Heart right ventricle (tissue), 16 donors: ENCODE data around the gene CD300H. TPM values are rescaled to one million over a fixed set of nuclear protein-coding genes. Genes with fewer than 3 reads are reported as not detected.

ENCODE experiments used
- ATAC-seq, 8 donors: fragments of 200-7000 bp; cut with Tn5 transposase; one replicate each; pipeline ENCODE4 v1.9.1; 2020; ENCODE audit warnings: mild to moderate bottlenecking in 8 of 8, moderate library complexity in 8 of 8, moderate number of reproducible peaks in 1 of 8
- DNase-seq, 2 donors: peaks; one replicate each; pipeline ENCODE4 v3.0.0-alpha.2; 2020
- H3K27ac ChIP-seq, 10 donors: fragments of 200-600 bp; sonication (generic) in 2 of 10; one replicate each; pipeline versions ENCODE4 v1.5.0 to v1.8.0; 2020 to 2022; ENCODE audit warnings: mild to moderate bottlenecking in 3 of 10
- H3K27me3 ChIP-seq, 7 donors: fragments of 200-600 bp; one replicate each; pipeline ENCODE4 v1.8.0; 2021 to 2022; ENCODE audit warnings: mild to moderate bottlenecking in 2 of 7
- H3K36me3 ChIP-seq, 9 donors: fragments of 200-600 bp; sonication (generic) in 1 of 9; one replicate each; pipeline versions ENCODE4 v1.5.0 to v1.8.0; 2020 to 2022; ENCODE audit warnings: mild to moderate bottlenecking in 2 of 9
- H3K4me1 ChIP-seq, 9 donors: fragments of 200-600 bp; sonication (generic) in 1 of 9; one replicate each; pipeline versions ENCODE4 v1.5.0 to v1.8.0; 2020 to 2022; ENCODE audit warnings: mild to moderate bottlenecking in 4 of 9
- H3K4me3 ChIP-seq, 10 donors: fragments of 200-600 bp; sonication (generic) in 2 of 10; one replicate each; pipeline versions ENCODE4 v1.5.0 to v1.8.0; 2020 to 2022; ENCODE audit warnings: mild to moderate bottlenecking in 7 of 10, moderate library complexity in 2 of 10
- H3K9me3 ChIP-seq, 11 donors: fragments of 200-600 bp in 10 of 11; sonication (generic) in 2 of 11; one replicate each; pipeline versions ENCODE4 v1.5.0 to v1.8.0; 2013 to 2022; ENCODE audit warnings: mild to moderate bottlenecking in 2 of 11, control low read depth in 1 of 11, moderate library complexity in 1 of 11
- WGBS, 2 donors: extraction: QIAGEN DNeasy Blood & Tissue Kit; methylation state at CpG; one replicate each; pipeline ENCODE4 v1.1.7; 2013; ENCODE audit warnings: inconsistent platforms in 1 of 2; 5-methylcytosine and 5-hydroxymethylcytosine counted together
- intact Hi-C, 10 donors: fragments of 100-400 bp; cut with DNase I; formaldehyde crosslinking; loops; one replicate each; pipeline versions ENCODE4 v1.11.1 to v1.14.2; 2022
- polyA plus RNA-seq, 2 donors: library from polyadenylated mRNA; stranded (reverse); fragments of 200-250 nt; gene quantifications; one replicate each; pipeline ENCODE4 v1.2.3, GENCODE V29; 2013
- total RNA-seq, 10 donors: library from RNA; stranded (reverse); fragmentation: NEBNext Ultra II Directional in 3 of 10; extraction: Animal tissue kit (Norgen Biotek cat#: 25700) in 3 of 10; gene quantifications; one replicate each; pipeline versions ENCODE4 v1.2.1 to v1.2.4, GENCODE V29; 2021 to 2023
- TF ChIP-seq, protein P1 (sequence below), 9 donors: fragments of 200-600 bp; sonication (generic) in 2 of 9; IDR thresholded peaks; one replicate each; pipeline versions ENCODE4 v1.5.0 to v1.8.0; 2021 to 2022; ENCODE audit warnings: antibody characterized with exemption in 9 of 9, mild to moderate bottlenecking in 5 of 9, moderate library complexity in 1 of 9
- donor health status: Arrhythmogenic right ventricular cardiomyopathy.
- donor health status: ischemic (EF 13 %, LVEDD 7.1; RV severe dilation, severe dysfunction).
- donor health status: healthy with polysubstance abuse.
- donor health status: DM: no; HTN: yes; CAD: no.
- donor health status: DM: no; HTN: no; CAD: no.
- donor health status: ischemic (EF 25% LVEDD 6.9; RV normal size, moderate dysfunction).
- donor health status: ischemic (EF 25% LVEDD 5.7; RV mildly dilated, moderate dysfunction).
- donor health status: healthy.
- donor health status: DM: yes; HTN: yes; CAD: no.
- donor health status: Ischemic cardiomyopathy.
- donor health status: ischemic (EF 35%, LVEDD 5.7; RV mildly dilated, moderate dysfunction).
- donor health status: nonischemic (EF 11% LVEDD 7.7; RV severe dilation, severe dysfunction).
- donor health status: DM: yes; HTN: yes; CAD: no.
- donor health status: PGD.
- donor health status: ischemic (EF 29% LVEDD 5.4; RV normal size, mild dysfunction).
- donor health status: nonischemic (EF 23%, LVEDD 6.1; RV moderate dilation, normal function).

Gene CD300H
- total and polyA plus RNA-seq, 12 donors: 0.49 to 0.97 TPM; not detected in 10

DNA sequence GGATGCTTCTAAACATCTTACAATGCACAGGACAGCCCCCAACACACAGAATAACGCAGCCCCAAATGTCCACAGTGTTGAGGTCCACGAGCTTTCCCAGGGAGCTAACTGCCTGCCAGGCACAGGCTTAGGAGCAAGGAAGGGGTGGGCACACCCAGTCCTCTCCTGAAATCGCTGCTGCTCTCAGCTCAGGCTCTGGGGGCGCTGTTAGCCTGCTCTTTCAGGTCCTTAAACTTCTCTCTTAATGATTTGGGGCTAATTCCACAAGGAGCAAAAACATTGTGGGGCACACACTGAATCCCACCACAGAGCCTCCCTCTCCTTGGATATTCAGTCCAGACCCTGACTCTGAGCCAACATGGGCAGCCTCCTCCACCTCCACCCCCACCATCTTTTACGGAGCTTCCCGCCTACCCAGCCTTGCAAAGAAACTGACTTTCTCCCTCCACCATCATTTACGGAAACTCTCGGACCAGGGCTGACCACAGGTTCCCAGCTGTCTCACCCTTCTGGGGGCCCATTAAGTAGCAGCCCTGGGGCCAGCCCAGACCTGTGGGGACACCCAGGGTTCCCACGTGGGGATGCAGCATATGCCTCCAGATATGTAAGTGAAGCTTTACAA lies 1.1 kb downstream of the CD300H start:
- TF ChIP-seq, protein P1, sequence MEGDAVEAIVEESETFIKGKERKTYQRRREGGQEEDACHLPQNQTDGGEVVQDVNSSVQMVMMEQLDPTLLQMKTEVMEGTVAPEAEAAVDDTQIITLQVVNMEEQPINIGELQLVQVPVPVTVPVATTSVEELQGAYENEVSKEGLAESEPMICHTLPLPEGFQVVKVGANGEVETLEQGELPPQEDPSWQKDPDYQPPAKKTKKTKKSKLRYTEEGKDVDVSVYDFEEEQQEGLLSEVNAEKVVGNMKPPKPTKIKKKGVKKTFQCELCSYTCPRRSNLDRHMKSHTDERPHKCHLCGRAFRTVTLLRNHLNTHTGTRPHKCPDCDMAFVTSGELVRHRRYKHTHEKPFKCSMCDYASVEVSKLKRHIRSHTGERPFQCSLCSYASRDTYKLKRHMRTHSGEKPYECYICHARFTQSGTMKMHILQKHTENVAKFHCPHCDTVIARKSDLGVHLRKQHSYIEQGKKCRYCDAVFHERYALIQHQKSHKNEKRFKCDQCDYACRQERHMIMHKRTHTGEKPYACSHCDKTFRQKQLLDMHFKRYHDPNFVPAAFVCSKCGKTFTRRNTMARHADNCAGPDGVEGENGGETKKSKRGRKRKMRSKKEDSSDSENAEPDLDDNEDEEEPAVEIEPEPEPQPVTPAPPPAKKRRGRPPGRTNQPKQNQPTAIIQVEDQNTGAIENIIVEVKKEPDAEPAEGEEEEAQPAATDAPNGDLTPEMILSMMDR (IDR thresholded peaks at IDR 0.05): peak; percentile 11 to 66 (median 45)
- Histone ChIP-seq H3K9me3 (no peaks in the 10 kb centered on the region), H3K4me1 (peaks cover 0 to 40% (median 0%) of the 10 kb centered on the region in 9 donors), H3K4me3 (peak overlapping the region in 1 of 10 donors; percentile 23), H3K27ac (peak overlapping the region in 1 of 10 donors; percentile 79), H3K27me3 (peaks cover 0 to 41% (median 15%) of the 10 kb centered on the region in 7 donors), H3K36me3 (no peaks in the 10 kb centered on the region)
- DNase-seq (no peak), ATAC-seq (peak in 1 of 8 donors; percentile 47)
- intact Hi-C loops: loop anchor here in 2 of 10 donors (5.0 to 10.0 kb wide), 2 partner anchors 169 to 171 kb away; partner anchors contain the start of gene RAB37 (in 2 of the 2)
- 34 to 35% methylated on average over 9 of the region's 9 CpGs for WGBS, 2 donors

DNA sequence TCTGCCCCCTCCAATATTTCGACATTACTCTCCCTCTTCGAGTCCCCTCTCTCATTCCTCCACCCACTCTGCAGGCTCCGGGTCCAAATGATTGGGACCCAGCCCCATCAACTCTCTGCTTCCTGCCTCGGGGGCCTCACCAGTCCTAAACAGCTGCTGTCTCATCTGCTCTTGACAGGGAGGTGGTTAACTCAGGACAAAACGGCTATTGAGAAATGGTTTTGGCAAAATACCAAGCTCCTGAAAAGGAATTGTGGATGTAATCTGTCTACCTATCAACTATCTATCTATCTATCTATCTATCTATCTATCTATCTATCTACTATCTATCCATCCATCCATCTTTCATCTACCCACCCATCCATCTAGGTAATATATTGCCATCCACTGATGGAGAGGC lies 2.2 kb downstream of the CD300H start:
- peaks cover 0 to 48% (median 15%) of the 10 kb centered on the region in 7 donors for H3K27me3 ChIP-seq
- no peak for ATAC-seq
- H3K9me3 ChIP-seq: no peaks in the 10 kb centered on the region
- intact Hi-C loops: loop anchor here in 2 of 10 donors (5.0 to 10.0 kb wide), 2 partner anchors 170 to 172 kb away; partner anchors contain the start of gene RAB37 (in 2 of the 2)
- no peak overlapping the region for H3K27ac ChIP-seq
- WGBS, 2 donors: 50 to 58% methylated on average over 5 of the region's 5 CpGs
- TF ChIP-seq, protein P1 (IDR thresholded peaks at IDR 0.05): no peak
- H3K4me3 ChIP-seq: no peak overlapping the region
- H3K4me1 ChIP-seq: peaks cover 0 to 37% (median 0%) of the 10 kb centered on the region in 9 donors
- H3K36me3 ChIP-seq: no peaks in the 10 kb centered on the region
- DNase-seq: no peak

DNA sequence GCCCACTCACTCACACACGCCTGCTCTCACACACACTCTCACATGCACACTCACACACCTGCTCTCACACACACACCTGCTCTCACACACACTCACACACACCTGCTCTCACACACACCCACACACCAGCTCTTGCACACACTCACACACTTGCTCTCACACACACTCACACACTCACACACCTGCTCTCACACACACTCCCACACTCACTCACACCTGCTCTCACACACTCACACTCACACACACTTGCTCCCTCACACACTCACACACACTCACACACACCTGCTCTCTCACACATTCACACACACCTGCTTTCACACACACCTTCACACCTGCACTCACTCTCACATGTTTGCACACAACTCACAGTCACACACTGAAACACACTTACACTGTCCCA lies 4.0 kb downstream of the CD300H start:
- TF ChIP-seq, protein P1 (IDR thresholded peaks at IDR 0.05): no peak
- 96 to 97% methylated on average over 1 of the region's 1 CpG for WGBS, 2 donors
- ATAC-seq (no peak), DNase-seq (no peak)
- H3K36me3 ChIP-seq: no peaks in the 10 kb centered on the region
- intact Hi-C loops: loop anchor here in 1 of 10 donors (10.0 kb wide), 1 partner anchor 171 kb away; the partner anchor contains the start of gene RAB37
- no peaks in the 10 kb centered on the region for H3K9me3 ChIP-seq
- peaks cover 0 to 24% (median 0%) of the 10 kb centered on the region in 9 donors for H3K4me1 ChIP-seq
- H3K4me3 ChIP-seq: no peak overlapping the region
- H3K27ac ChIP-seq: no peak overlapping the region
- H3K27me3 ChIP-seq: peaks cover 0 to 52% (median 21%) of the 10 kb centered on the region in 7 donors

GRCh38 chr17:74561586-74561985 lies 5.7 kb downstream of the CD300H start:
- Histone ChIP-seq H3K9me3 (no peaks in the 10 kb centered on the region), H3K36me3 (no peaks in the 10 kb centered on the region), H3K4me1 (peaks cover 0 to 6% (median 0%) of the 10 kb centered on the region in 9 donors), H3K4me3 (no peak overlapping the region), H3K27me3 (peaks cover 0 to 39% (median 13%) of the 10 kb centered on the region in 7 donors), H3K27ac (no peak overlapping the region)
- TF ChIP-seq, protein P1 (IDR thresholded peaks at IDR 0.05): no peak
- no peak for ATAC-seq
- intact Hi-C loops: loop anchor here in 1 of 10 donors (10.0 kb wide), 1 partner anchor 173 kb away; the partner anchor contains the start of gene RAB37
- DNase-seq: no peak
- WGBS, 2 donors: 60% methylated on average over 3 of the region's 3 CpGs
